HK-2 (cell line): ENCODE data around the gene CAST.

Experiments used
- DNase-seq: peaks from one replicate; pipeline ENCODE4 v3.0.0-alpha.2; 2018; ENCODE audit not compliant: unreplicated experiment

The CAST gene

GRCh38 chr5:96818125-96818788 lies 156.1 kb downstream of the CAST start:
- DNase-seq = no peak

GRCh38 chr5:96819806-96820205 lies 157.6 kb downstream of the CAST start:
- no peak for DNase-seq

GRCh38 chr5:96821260-96821916 lies 159.2 kb downstream of the CAST start:
- no peak for DNase-seq

GRCh38 chr5:96822686-96823459 lies 160.7 kb downstream of the CAST start:
- DNase-seq = no peak

GRCh38 chr5:96823900-96824380 lies 161.8 kb downstream of the CAST start:
- peak; percentile 22 for DNase-seq
